Right hindlimb (tissue), 1 donor: Measurements from ENCODE around the gene CCDC122.
"Not testable (repeated sequence)": the region's sequence is repeated elsewhere in the genome, so short reads cannot be mapped to it uniquely, and the experiment has no call there.

Experiments used
- DNase-seq: peaks from one replicate; pipeline ENCODE4 v3.0.0-alpha.2; 2018

CCDC122 gene

DNA sequence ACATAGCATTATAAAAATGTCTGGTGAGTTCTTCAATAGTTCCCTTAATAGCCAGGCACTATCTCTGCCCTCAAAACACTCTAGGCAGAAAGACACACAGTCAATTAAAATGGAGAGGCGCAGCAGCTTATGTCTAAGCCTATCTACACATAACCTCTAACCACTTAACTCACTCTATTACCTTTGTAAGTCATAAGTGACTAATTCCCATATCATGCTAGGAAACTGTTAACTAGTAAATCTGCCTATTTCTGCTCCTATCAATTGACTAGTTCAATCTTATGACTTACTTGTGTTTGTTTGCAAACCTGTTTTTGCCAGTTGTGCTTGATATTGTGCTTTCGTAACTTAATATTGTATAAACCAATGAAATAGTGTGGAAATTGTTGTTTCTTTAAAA is 3.2 kb downstream of the CCDC122 start:
- DNase-seq: no peak

DNA sequence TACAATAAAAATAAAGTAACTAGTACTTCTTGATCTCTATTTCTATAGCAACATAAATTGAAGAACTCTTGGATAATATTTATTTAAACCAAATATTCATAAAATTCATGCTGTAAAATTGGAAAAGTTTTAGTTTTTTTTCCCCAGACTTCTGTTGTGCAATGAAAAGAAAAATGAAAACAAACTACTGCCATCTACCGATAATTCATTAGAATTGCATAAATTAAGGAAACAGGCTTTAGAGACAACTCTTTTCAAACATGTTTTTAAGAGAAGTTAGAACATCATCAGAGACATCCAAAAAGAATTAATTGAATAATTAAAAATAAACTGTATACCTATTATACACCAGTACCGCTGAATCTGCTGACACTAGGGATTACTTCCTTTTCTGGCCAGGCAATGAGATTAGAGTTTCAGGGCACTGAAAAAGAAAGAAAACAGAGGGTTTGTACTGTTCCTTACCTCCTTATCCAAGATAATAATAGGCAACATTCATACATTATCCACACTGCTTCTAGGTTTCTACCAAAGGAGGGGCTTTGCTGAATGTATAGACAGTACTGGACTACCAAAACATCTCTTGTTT is 4.9 kb downstream of the CCDC122 start:
- no peak for DNase-seq

DNA sequence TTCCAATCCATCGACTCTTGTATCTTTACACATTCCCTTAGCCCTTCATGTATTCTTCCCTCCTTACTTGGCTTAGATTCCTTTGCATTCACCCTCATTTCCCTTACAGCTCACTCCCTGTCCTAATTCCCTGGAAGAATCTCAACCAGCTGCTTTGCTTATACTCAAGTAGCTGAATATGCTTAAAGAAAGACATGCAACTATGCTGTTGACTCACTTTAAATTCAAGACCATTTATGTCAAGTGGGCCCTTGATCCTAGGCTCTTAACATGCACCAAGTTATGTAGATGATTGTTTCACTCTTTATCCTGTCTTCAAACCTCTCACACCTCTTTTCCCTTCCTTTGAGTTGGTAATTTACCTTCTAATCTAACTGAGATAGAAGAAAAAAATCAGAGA is 7.4 kb downstream of the CCDC122 start:
- DNase-seq: no peak

DNA sequence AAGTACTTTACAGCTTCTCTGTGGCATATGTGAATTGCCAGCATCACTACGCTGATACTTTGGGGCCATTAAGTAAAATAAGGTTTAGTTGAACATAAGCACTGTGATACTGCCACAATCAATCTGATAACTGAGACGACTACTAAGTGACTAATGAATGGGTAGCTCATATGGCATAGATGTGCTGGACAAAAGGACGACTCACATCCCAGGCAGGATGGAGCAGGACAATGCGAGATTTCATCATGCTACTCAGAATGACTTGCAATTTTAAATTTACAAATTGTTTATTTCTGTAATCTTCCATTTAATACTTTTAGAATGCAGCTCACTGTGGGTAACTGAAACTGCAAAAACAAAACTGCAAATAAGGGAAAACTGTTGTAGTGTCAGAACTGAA is 13.6 kb downstream of the CCDC122 start:
- DNase-seq: no peak

DNA sequence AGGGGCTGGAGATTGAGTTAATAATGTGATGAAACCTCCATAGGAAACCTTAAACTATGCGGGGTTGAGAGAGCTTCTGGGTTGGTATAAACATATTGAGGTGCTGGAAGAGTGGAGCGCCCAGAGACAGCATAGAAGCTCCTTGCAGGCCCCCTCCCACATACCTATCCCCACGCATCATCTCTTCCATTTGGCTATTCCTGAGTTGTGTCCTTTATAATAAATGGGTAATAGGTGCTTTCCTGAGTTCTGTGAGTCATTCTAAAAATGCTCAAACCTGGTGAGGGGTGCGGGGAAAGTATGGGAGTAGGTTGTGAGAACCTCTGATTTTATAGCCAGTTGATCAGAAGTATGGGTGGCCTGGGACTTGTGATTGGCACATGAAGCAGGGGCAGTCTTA is 14.6 kb downstream of the CCDC122 start:
- no peak for DNase-seq

DNA sequence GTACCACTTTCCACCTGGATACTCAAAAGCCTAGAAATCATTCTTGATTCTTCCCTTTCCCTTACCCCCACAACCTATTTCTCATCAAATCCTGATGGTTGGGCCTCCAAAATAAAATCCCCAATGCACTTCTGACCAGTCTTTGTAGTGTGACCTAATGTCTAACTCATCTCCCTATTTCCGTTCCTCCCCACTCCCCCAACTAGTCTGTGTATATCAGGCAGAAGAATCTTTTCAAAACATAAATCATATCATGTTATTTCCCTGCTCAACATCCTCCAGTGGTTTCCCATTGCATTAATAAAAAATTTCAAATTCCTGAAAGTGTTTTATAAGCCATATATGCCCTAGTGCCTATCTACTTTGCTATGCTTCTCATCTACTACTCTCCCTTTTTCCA is 17.7 kb downstream of the CCDC122 start:
- no peak for DNase-seq

DNA sequence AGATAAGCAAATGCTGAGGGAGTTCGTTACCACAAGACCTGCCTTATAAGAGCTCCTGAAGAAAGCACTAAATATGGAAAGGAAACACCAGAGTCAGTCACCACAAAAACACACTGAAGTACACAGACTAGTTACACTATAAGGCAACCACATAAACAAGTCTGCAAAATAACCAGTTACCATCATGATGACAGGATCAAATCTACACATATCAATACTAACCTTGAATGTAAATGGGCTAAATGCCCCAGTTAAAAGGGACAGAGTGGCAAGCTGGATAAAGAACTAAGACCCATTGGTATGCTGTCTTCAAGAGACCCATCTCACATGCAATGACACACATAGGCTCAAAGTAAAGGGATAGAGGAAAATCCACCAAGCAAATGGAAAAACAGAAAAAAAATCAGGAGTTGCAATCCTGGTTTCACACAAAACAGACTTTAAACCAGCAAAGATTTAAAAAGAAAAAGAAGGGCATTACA is 26.6 kb downstream of the CCDC122 start:
- DNase-seq: no peak

DNA sequence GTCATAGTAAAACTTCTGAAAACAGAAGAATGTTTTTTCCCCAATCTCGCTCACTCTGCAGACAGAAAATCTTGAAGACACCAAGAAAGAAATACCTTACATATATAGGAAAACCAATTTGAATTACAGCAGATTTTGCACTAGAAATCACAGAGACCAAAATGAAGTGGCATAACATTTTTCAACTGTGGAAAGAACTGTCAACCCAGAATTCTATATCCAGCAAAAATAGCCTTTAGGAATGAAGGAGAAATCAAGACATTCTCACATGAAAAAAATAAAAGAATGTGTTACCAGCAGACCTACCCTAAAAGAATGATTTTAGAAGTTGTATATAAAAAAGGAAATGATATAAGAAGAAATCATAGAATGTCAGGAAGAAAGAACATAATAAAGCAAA is 28.7 kb downstream of the CCDC122 start:
- DNase-seq: no peak

DNA sequence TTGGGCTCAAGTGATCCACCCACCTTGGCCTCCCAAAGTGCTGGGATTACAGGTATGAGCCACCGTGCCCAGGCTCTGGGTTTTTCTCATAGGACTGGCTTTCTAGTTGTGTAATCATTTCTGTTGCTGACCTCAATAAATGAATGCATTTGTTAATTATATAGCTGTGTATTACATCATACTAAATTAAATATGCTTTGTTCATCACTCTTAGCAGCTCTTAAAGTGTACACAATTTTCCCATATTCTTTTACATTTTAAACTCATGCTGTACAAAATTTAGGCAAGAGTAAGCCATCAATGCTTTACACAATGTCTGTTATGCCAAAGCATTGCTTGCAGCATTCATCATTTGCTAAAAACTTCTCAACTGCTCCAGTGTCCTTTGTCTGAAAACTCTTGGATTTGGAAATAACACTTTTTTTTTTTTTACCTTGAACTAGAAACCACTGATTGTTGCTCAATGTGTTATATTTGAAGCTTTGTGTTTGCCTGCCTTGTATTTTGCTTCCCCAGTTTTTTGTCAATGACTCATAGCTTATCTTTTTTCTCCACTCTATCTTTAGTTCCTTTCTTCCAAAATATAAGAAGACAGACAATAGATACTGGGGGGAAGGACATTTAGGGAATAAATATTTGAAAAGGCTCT is 31.4 kb downstream of the CCDC122 start:
- DNase-seq: no peak

DNA sequence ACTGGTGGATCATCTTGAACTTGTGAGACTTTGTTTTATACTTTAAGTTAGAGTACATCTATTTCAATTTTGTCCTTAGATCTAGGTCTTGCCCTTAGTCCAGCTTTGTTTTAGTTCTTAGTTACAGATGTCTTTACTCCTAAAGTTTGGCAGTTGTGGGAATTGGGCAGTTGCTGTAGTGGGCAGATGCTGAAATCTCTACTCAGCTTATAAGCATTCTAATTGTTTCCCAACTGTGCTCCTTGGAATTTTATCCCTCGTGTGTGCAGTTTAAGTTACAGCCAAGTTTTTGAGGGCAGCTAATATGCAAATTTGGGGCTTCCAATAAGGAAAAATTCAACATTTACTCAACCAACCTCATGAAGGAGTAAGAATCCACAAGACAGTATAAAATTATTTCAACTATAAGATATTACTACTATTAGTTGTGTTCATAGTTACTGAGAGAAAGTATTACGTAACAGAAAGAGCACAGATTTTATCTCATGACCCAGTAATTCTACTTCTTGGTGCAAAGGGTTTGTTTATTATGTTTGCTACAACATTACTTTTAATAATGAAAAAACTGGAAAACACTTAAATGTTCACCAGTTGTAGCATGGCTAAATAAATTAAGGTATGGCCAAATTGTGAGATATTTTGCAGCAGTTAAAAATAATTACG is 32.9 kb downstream of the CCDC122 start:
- no peak for DNase-seq

DNA sequence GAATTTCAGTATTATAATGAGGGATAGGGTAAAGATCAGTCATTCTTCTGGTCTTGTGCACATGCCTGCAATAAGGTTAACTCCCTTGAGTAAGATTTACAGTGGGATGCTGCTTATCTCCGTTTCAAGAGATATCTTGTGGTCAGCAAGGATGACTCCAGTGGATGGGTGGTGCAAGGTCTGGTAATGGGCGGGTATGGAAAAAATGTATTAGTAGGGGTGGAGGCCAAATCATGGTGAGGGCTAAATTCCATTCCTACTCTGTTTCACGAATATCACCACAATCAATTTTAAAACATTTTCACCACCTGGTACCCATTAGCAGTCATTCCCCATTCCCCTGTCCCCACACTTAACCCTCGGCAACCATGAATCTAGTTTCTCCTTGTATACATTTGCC is 40.6 kb downstream of the CCDC122 start:
- no peak for DNase-seq

DNA sequence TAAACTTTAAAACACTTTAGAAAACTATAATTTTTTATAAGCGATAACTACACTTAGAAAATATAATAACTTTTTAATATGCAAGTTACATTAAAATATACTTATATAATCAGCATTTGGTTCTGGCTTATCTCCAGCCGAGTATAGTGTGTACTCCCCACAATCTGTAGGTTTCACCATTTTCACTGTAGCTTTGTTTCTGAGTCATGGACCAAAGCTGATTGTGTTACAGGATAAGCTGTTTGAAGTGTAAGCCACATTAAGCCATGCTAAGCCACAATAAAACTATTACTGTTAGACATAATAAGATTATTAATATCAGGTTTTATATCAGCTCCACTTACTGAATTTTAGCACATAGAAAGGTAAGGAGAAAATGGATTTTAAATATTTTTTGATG is 43.8 kb downstream of the CCDC122 start:
- DNase-seq: no peak

DNA sequence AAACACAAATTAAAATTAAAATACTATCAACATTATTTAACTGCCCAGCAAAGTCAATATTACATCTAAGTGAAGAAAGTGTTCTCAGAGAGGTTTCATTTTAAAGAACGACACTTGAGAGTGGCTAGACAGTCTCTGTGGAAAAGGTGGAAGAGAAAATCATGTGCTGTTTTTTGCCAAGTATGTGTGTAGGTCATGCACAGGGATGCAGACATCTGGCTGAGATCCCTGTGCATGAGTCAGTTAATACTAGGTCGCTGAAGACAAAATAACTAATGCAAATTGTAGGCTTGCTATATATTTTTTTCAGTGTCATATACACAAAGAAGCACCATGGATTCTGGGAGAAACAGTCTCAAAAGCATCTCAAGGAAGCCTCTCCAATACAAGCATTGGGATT is 48.5 kb downstream of the CCDC122 start:
- DNase-seq: no peak

DNA sequence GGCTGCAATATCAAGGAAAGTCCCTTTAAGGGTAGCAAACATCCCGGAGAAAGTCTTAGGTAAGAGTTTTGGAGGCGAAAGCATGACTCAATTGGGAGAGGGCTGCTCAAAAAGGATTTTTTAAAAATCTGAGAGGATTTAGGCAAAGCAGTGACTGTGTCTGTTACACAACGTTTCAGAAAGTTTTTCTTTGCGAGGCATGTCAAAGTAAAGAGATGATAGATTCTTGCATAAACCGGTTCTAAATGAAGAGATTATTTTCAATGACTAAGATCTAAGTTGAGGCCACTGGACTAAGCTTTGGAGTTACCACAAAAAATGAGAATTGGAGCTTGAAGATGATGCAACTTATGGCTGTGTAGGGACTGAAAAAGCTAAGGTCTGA is 49.1 kb downstream of the CCDC122 start:
- DNase-seq: no peak

DNA sequence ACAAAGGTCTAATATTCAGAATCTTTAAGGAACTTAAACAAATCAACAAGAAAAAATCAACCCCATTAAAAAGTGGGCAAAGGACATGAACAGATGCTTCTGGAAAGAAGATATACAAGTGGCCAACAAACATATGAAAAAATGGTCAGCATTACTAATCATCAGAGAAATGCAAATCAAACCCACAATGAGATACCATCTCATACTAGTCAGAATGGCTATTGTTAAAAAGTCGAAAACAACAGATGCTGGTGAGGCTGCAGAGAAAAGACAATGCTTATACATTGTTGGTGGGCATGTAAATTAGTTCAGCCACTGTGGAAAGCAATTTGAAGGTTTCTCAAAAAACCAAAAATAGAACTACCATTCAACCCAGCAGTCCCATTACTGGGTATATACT is 54.9 kb downstream of the CCDC122 start:
- not testable (repeated sequence) for DNase-seq

DNA sequence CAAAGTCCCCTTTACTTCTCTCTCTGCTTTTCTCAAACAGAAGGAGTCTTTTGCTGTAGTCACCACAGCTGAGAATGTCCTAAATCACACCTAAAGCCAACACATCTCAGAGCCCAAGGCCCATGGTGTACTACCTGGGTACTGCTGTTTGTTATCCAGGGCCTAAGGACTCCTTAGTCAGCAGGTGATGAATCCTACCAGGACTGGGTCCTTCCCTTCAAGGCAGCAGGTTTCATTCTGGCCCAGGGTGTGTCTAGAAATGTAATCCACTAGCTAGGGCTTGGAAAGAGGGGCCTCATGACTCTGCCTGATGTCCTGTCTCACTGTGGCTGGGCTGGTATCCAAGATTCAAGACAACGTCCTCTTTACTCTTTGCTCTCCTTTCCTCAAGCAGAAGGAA is 56.6 kb downstream of the CCDC122 start:
- DNase-seq: no peak

DNA sequence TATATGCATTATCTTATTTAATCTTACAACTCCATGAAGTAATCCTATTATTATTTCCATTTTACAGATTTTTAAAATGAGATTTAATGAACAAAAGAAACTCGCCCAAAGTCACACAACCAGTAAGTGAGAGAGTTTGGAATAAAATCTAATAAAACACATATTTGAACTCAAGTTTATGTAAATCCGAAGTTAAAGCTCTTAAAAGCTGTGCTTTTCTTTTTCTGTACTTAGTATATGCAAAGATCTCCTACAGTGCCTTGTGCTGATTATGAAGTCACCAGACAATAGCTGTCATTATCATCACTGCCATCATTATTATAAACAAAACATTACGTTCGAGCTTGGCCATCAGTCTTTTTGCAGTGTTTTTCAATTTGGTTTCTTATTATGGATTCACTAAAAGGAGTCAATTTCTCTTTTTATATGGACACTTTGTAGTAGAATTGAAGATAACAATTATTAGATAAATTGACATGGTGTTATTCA is 63.1 kb downstream of the CCDC122 start:
- DNase-seq: no peak

DNA sequence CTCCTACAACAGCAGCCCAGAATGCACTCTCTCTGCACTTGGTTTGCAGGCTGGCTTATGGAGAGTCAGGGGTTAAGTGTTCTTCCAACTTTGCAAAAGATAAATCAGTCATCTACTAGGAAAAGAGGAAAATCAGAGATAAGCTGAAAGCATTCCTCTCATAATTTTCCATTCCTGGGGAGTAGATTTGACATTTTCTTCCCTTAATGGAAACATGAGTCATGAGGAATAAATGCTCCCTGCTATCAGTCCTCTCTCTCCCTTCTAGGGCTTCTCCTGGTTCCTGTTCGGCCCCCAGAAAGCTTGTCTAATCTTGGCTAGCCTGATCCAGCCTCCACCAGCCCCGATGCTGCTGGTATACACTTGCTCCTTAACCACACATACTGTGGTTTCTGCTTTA is 64.3 kb downstream of the CCDC122 start:
- no peak for DNase-seq

DNA sequence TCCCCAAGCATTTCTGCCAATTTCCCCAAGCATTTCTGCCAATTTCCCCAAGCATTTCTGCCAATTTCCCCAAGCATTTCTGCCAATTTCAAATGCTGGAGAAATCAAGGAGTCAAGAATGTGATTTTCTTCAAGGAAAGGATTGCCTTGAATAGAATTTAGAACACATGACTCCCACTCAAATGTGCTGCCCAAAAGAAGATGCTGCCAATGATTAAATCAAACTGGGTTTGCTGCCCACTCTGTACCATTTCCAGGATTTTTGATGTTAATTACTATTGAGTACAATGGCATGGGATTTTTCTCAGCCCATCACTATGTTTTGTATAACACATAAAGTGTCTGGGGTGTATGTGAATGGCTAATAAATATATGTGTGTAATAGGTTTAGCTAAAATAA is 70.9 kb downstream of the CCDC122 start:
- DNase-seq: no peak

DNA sequence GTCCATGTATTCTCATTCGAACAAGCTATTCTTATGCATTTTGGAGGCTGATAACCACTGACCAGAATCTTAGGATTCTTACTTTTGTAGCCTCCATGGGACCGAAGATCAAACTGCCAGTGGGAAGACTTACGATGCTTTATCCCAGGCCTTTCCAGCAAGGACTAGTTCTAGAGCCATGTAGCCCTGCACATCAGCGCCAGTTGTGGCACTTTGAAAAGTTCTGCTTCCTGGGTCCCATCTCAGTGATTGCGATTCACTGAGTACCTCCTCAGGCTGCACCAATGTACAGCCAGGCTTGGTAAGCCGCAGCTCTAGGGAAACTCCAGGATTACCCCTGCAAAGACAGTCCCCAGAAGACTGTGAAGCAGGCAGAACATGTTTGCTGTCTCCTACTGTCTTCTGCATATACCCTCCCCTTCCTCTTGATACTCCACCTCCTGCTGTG is 73.8 kb downstream of the CCDC122 start:
- no peak for DNase-seq

DNA sequence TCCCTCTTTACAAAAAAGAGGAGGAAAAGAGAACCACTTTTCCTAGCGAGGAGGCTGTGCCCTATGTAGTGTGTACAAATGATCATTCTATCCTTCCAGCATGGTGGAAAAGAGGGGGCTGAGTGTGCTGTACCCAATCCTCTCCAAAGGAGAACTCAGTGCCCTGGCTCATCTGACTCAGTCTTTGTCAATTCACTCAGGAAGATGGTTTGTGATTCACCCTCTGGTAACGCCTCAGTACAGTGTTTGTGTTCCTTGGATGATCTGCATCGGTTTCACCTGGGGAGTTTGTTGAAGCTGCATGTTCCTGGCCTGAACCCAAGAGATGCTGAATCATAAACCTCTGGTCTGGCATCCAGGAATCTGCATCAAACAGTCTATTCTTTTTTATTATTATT is 74.5 kb downstream of the CCDC122 start:
- no peak for DNase-seq

DNA sequence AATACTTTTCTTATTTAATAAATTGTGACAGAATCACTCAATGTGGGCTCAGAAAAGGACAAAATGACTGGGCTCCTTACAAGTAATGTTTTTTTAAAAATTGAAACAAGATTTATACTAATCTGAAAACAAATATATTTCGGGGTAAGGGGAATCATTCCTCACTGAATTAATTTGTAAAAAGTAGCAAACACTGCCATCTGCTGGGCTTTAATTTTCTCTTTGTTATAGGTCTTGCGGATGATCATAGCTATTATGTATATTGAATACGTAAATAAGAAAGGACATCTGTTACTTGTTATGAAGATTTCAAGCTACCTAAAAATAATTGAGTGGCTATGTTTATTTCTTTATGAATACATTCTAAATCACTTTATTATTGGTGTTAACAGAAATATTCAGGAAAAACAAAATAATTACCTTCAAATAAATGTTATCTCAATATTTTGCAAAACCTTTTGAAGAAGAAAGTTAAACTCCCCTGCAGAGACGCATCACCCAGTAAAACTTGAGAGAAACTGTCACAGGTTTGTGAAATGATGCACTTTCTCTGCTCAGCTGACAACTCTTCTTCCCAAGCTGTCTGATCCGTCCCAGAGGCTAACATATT is 75.0 kb downstream of the CCDC122 start:
- no peak for DNase-seq

DNA sequence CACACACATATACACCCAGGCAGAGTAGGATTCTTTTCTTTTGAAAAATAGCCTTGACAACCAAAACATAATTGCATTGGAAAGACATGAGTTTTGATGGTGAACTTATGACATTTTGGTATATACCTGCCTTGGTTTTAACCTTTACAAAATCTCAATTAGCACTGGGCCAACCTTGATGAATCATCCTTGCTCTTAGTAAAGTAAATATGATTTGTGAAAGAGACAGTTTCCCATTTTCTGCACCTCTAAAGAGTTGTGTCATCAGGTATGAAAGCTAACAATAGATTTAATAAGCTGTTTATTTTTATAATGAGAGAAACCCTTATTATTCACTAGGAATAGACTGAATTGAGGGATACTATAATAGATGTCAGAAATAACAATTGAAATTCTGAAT is 77.0 kb downstream of the CCDC122 start:
- DNase-seq: no peak

DNA sequence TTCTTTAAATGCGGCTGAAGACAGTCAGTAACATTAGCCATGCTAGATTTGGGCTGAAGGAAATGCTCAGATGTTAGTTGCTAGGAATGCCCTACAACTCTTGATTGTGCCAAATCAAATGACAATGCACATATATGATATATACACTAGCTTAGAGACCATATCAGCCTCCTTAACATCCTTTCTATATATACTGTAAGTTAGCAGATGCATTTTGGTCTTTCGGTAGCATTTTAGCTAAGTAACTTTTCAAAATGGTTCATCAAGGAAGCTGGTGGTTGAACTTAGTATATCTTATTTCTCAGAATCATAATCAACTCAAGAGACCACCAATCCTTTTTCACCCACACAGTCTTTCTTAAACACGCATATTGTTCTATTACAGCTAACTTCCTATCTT is 78.7 kb downstream of the CCDC122 start:
- no peak for DNase-seq
